Tongue (tissue), 2 donors: ENCODE measurements around the gene MAP3K4. TPM values are rescaled to one million over a fixed set of nuclear protein-coding genes. Genes with fewer than 3 reads are reported as not detected.

Experiments
- DNase-seq: peaks from one replicate; pipeline ENCODE4 v3.0.0-alpha.2; 2015
- total RNA-seq: library from RNA; depleted of rRNA; stranded (reverse); fragments of >200 nt; gene quantifications from one replicate; pipeline ENCODE4 v1.2.3, GENCODE V29; 2014

Gene MAP3K4
- total RNA-seq, 1 donor from 2014 or later, result 57.7 TPM

DNA sequence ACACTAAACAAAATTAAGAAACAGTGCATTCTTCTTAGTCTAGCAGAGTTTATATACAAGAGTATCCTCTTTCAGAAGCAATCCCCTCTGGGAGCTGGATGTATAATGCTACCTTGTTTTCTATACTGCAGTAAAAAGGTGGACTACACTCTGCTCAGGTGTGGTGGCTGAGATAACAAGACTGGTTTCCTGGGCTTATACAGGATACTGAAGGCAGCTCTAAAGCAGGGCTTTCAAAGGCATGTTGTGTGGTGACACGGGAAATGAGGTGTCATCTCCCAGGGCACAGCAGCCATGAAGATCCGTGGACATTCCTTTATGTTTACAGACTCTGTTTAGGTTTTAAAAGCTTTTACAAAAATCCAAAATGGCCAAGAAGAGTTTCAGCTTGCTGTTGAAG is 136.7 kb downstream of the MAP3K4 start:
- no peak for DNase-seq

DNA sequence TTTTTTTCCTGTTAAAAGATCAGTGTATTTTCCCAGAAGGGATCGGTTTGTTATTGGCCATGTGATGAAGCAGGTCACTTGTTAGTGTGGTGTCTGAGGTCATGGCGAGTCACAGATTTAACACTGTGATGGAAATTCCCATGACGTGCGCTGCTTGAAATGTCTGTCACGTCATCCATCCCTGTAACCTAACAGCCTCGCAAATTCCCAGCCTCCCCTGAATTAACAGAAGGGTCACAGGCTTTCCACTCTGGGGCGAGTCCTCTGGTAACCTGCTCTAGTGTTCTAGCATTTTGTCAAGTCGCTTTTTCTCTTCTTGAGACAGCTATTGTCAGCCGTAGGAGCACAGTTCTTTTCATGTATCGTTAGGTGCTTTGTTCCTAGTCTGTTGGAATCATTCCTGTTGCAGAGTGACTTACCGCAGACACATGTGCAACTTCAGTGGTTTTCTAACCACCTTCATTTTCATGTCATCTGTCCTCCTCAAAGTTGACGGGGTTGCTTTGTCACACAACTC is 137.2 kb downstream of the MAP3K4 start:
- DNase-seq, result no peak

DNA sequence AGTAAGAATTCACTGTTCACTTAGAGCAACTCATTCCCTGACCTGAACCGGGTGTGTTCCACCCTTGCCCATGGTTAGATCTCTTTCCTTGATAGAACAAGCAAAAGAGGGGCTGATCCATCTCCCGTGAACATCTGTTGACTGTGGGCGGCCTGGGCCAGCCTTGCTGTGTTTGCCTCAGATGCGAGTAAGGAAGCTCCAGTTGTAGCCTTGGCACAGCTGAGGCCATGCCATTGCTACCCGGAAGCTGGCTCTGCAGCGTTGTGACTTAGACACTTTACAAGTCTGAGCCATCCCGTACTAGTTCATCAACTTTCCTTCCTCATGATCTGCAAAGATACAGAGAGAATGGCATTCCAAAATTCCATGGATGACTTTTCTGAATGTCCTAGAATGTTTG is 139.0 kb downstream of the MAP3K4 start:
- DNase-seq, result no peak

DNA sequence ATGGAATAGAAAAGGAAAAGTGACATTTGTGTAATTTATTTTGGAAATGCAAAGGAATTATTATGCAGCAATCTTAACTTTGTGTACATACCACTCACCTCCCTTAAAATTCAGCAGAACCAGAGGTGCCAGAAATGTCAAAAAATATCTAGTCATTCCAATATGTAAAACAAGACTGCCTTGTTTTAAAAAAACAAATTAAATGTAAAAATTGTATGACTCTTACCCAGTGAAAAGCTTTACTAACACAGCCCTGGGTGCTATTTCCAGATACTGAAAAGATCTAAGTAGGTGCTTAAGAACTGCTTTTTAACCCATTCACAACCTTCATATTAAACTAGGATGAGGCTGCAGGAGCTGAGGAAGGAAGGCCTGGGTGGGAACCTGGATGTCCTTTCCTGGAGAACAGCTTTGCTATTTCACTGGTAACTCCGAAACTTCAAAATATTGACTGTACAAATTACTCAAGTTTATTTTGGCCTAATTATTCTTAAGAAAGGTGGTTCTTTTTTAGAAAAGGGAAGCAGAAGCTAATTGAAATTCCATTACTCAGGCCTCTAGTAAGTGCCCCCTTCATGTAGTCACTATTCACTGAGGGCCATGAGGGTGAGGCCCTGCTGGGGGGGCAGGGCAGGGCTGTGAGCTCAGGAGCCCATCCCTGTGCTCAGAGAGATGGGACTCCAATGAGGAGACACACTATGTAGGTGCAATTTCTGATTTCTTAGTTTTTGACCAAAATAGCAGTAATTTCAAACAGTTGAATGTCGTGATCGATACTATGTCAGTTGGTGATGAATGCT is 139.6 kb downstream of the MAP3K4 start:
- no peak for DNase-seq

DNA sequence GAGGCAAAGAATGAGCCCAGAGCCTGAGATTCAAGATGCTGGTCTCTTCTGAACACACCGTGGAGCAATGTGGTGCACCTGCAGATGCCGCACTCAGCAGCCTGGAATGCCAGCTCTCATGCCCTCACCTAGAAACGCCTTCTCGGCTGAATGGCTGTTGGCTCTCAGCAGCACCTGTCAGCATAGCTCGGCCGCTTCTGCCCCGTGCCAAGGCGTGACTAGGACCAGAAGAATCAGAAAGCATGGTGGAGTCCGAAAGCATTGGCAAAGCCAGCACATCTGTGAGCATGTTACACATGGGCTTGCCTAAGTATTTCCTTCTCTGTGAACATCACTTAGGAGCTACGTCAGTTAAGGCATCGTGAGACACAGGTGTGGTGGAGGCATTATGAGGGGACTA is 140.8 kb downstream of the MAP3K4 start:
- DNase-seq, result no peak

DNA sequence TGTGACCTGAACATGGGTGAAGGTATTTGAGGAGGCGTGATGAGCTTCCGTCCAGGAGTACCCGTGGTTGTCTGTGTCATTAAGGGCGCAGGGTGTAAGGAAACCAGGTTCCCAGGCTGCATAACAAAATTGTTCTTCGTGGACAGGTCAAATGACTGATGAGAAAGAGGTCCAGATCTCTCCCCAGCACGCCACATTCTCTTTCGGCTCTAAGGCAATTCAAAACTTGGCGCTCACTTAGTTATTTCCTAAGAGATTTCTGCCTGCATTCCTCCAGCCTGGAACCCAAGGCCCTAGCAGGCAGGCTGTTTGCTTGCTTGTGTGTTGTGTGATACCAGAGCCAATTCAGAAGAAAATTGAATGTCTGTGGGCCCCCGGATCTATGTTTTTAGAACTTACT is 142.4 kb downstream of the MAP3K4 start:
- DNase-seq, result no peak

DNA sequence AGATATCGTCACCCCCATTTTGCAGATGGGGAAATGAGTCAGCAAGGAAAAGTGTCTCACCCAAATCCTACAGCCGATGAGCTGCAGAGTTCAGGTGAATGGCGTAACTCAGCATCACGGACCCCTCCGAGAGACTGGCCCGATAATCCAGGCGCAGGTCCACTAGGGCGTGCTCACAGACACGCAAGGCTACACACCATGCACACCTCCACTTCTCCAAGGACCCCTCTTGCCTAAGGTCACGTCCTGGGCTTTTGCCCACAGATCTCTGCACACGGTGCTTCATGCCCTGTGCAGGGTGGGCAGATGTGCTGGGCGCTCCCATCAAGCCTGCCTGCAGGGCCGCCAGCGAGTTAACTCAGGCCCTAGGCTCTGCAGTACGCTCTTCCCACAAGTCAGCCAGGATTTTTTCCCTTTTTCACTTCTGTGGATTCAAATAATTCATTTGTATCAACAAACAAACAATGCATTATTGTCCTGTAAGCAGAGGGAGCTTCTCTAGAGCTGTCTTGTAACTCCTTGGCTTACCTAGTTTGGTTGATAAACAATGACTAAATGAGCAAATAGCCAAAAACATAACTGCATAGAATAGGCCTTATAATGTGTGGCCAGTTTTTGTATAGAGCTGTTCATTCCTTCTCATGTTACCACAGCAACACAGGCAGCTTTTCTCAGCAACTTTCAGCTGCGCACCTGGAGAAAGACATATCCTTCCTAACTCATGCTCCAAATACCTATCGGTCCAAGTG is 143.2 kb downstream of the MAP3K4 start:
- peak; percentile 35 for DNase-seq

DNA sequence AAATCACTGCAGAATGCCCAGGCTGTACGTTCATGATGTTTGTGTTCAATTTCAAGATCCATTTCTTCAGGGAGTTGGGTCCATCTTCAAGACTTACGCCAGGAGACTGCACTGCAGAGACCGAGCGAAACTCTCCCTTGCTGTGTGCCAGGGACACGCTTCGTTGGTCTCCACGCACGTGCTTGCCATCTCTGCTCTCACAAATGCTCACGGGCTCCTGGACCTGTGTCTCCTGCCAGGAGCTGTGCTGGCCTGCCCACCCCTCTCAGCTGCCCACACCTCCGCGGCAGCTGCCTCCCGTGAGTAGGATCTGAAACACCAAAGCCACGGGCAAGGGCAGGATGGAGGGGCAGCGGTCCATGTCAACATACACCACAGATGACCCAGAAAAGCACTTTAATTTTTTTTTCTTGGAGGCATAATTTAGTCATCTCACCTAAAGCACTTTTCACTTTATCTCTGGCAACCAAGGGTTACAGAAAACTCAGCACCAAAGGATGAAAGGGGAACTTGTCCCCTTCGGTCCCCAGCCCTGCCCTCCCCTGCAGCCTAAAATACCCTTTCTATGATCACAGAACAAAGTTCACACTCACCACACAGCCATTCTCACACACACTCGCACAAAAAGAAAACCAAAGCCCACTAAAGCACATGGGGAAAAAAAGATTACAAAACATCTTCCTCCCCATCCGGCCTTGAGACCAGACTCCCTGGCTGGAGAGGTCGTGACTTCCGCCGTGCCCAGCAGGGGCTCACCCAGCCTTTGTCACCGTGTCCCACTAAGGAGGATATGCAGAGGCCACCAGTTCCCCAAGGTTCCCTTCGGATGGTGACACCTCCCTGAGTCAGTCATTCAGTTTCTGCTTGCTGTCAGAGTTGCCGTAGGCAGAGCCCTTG is 144.4 kb downstream of the MAP3K4 start:
- no peak for DNase-seq

DNA sequence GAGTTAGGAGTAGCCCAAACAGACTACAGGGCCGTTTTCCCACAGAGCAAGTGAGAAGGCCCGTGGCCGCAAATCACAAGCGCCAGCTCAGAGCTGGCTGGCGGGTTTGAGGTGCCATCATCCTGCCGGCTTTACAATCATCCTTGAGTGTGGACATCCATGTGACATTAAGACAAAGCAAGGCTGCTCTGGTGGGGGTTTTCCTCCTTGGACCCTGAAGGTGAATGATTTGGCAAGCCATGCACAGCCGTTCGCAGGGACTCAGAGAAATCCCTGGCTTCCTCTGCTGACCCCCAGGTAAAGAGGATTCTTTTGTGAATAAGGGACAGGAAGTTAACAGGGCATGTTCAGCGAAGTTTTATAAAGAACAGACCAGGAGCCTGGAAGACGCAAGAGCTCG is 145.1 kb downstream of the MAP3K4 start:
- no peak for DNase-seq

DNA sequence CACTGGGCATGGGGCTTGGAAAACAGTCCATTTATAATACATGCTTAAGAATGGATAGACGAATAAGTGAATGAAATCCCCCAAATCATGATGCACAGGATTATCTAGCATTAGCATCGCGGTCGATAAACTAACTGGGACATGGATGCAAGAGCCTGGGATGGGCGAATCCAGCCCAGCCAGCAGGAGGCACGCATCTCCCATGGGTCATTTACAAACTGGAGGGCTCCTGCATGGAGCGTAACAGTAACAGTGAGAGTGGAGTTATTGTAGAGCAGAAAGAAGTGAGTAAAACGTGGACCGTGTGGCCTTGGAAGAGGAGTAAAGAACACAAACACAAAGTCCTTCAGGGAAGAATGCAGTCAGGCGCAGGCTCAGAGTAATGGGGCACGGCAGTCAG is 145.8 kb downstream of the MAP3K4 start:
- no peak for DNase-seq

DNA sequence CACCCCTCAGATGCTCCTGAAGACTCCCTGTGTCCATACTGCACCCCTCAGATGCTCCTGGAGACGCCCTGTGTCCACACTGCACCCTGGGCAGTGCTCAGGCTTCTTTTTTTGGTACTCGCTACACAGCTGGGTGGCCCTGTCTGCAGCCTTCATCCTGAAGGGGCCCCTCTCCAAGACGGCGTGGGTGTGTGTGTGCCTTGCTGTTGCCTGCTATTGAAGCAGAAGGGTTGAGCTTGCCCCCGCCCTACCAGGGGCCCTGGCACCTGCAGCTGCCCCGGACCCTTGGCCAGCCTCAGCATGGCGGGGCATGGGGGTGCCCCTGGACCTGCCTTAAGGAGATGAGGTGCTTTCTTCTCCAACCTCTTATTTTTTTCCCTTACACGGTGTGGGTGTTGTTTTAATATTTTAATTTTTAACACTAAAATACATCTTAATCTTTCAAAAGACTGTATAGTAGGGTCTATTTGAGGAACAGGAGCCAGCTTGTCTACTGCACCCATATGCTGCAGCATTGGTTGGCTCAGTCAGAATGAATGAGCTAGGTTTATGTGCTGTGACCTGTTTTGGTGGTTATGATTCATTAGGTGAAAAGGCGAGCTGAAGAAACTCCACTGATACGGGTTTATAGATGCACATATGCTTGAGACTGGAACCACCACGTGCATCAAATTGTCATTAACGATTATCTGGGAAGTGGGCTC is 146.4 kb downstream of the MAP3K4 start:
- no peak for DNase-seq

DNA sequence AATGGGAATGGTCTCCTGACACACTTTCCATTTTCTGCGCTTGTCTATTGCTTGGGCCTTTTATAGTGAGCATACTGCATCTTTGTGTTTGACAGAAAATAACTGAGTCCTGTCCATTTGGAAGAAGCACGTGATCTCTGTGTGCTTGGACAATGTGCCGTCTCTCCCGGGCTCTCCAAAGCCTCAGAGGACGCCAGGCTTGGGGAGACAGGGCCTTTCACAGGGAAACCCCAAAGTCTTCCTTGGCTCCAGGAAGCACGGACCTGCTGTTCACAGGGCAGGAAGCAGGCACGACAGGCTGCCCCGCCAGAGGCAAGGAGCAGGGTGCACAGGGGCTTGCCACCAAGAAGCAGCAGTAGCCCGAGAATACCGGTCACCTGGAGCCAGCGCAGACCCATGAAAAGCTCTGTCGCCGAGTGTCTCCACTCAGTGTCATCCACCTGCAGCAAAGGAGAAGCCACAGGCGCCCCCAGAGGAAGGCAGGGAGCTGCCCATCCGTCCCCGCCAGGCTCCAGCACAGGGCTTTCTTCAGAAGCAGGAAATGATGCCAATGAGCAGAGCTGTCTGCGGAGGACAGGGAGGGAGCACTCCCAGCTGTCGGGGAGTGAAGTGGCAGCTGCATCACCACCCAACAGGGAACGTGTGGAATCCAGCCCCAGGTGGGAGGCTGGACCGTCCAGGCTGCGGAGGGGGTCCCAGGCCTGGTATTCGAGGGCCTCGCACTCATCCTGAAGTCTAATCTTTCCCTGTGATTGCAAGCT is 147.2 kb downstream of the MAP3K4 start:
- DNase-seq, result peak; percentile 50

DNA sequence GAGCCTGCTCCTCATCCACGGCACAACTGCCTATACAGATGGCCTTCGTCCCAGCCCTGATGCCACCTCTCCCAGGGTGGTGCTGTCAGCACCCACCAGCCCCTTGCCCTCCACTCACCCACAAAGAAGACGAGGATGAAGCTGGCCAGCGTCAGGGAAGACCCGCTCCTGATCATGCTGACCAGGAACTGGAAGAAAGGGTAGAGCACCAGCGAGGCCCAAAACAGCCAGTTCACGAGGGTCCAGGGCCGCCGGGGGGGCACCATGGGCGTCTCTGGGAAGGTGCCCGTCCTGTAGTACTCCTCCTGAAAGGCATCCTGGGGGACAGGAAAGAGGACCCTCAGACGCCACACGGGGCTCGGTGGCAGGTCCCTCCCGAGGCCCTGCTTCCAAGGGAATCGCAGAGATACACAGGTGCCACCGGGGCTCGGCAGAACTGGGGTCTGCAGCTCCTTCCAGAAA is 147.8 kb downstream of the MAP3K4 start:
- no peak for DNase-seq

DNA sequence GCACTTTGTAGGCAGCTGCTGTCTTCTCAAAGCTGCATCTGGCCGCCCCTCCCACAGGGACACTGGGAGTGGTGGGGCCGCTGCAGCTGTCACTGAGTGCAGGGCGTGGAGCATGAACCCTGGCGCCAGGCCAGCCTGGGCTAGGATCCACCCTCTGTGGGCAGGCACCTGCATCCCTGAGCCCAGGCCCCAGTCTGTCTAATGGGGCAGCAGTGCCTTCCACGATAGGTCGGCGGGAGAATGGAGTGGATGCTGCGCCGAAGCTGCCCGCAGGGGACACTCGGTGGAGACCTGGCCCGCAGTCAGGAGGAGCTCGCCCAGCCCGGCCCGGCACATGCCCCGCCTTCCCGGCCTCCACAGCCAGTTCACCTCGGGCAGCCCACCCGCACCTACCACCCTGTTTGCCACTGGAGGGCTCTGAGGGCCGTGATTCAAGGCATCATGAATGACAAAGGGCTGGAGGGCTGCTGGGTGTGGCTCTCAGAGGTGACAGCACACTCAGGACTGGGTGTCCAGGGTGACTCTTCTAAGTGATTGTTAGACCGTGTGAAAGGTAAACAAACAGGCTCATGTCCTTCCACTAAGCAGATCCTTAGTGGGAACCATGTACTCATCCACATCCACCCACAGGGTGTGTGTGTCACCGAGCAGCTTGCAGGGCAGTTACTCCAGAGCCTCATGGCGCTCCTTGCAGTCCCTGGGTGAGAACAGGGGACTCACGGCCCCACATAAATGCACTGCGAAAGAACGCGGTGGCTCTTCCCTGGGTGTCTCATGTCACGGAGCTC is 148.4 kb downstream of the MAP3K4 start:
- DNase-seq, result peak; percentile 86

DNA sequence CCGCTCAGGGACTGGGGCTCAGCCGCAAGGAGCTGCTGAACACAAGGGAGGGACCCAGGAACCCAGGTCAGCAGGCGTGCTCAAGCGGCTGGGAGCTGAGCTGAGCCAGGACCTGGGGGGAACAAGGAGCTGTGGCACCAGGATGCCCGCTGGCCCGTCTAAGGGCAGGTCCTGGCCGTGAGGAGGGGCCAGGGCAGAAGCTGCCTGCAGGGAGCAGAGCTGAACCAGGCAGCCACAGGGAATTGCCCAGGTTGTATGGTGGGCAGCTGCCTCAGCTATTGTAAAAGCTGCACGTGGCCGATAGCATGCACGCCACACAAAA is 148.9 kb downstream of the MAP3K4 start:
- no peak for DNase-seq

DNA sequence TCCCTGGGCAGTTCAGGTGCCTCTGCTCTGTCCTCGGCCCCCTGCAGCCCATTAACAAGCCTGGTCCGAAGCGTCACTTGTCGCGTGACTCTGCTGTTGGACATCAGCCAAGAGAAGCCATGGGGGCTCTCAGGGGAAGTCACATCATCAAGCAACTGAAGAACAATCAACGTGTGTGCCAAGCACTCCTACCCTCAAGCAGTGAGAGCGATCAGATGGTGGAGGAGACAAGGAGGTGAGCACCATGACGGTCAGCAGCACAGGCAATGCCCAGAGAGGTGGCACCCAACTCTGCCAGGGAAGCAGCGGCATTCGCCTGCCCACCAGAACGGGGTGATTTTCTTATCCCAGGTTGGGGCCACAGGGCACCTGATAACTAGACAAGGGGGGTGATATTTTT is 149.6 kb downstream of the MAP3K4 start:
- DNase-seq, result peak; percentile 28

DNA sequence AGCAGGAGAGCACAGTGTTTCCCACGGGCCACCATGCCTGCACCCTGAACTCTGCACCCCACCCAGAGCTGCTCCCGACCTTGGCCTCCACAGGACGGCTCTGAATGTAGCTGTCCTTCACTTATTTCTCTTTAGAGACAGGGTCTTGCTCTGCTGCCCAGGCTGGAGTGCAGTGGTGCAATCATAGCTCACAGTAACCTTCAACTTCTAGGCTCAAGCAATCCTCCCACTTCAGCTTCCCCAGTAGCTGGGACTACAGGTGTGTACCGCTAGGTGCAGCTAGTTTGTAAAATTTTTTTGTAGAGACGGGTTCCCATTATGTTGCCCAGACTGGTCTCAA is 151.4 kb downstream of the MAP3K4 start:
- no peak for DNase-seq

DNA sequence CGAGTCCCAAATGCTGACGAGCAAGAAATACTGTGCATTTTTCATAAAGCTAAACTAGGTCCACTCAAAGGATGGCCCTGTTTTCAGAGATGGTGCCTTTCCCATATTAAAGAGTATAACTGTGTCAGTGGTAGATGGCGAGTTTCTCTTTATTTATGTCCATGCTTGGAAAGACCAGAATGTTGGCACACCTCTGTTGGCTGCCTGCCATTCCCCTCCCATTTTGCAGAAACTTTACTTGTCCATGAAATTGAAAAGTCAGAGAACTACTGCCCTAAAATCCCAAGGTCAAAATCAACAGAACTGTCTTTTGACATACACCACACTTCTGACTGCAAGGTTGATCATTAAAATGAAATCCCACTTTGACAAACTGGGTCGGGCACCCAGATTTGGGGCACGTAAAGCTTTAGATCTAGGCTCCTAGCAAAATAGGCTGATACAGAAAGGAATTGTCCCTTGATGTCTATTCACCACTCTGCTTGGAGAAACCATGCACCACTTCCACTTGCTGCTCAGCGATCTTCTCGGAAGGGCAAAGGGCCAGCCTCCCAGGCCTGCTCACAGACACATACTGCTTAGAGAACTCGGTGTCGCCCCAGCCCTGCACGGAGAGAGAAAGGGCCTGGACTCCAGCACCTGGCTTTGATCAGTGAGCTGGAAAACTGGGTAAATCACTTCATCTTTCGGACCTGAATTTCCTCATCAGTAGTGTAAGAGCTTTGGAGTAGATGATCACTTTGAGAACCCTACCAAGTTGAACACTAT is 152.3 kb downstream of the MAP3K4 start:
- DNase-seq, result no peak

DNA sequence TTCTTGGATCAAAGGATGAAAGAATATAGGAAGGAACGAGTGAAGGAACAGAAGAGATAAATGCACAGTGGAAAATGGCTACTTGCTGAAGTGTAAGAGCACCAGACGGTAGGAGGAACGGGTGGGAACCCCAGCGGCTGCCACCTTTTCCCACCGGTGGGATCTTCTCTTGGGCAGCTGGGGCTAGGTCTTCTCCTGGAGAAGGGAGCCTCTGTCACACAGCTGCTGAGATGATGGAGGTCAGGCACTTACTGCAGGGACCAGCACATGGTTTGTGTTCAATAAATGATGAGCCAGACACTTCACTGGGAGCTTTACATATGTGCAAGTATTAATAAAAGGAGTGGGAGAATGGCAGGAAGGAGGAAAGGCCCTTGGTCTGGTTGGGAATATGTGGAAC is 158.6 kb downstream of the MAP3K4 start:
- DNase-seq, result no peak

DNA sequence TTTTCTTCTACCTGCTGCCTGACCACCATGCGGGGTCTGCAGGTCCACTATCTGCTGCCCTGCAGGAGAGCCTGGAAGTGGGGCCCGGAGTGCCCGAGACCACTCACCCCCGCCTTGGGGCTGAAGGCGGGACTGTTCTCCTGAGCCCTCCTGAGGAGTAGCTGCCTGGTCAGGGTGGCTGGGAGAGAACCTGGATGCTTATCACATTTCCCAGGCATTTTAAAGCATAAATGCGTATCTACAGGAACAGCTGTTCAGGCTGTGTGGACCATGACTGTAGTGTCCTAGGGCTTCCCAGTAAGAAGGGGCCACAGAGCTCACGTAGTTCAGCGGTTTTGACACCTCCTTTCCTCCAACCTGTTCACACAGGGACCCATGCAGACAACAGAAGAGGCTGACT is 159.0 kb downstream of the MAP3K4 start:
- no peak for DNase-seq
